Neural cell (in vitro differentiated cells): ENCODE measurements around the gene LY9.

Experiments used
- CTCF ChIP-seq: fragments of 450-650 bp; IDR thresholded peaks from 2 replicates; pipeline ENCODE4 v1.5.1; 2014; ENCODE audit warnings: antibody characterized with exemption, mild to moderate bottlenecking, moderate library complexity; ENCODE audit not compliant: poor library complexity, severe bottlenecking
- EP300 ChIP-seq: fragments of 450-650 bp; conservative IDR thresholded peaks from 2 replicates; pipeline ENCODE4 v1.6.1; 2014; ENCODE audit warnings: antibody characterized with exemption, mild to moderate bottlenecking, moderate library complexity; ENCODE audit not compliant: poor library complexity, severe bottlenecking
- EZH2 ChIP-seq: fragments of 200-600, 300-800 bp; shearing (Covaris generic), sonication (generic); IDR thresholded peaks from 2 replicates; pipeline ENCODE4 v1.6.1; 2014; ENCODE audit warnings: antibody characterized with exemption, low read length, borderline replicate concordance, mild to moderate bottlenecking; ENCODE audit not compliant: insufficient read depth, poor library complexity, severe bottlenecking
- POLR2AphosphoS5 ChIP-seq: IDR thresholded peaks from 2 replicates; pipeline ENCODE4 v1.6.1; 2012
- RAD21 ChIP-seq: fragments of 450-650 bp; conservative IDR thresholded peaks from 2 replicates; pipeline ENCODE4 v1.6.1; 2014; ENCODE audit warnings: antibody characterized with exemption, mild to moderate bottlenecking, moderate library complexity
- REST ChIP-seq: IDR thresholded peaks from 2 replicates; pipeline ENCODE4 v1.6.1; 2012; ENCODE audit warnings: borderline replicate concordance
- SMC3 ChIP-seq: fragments of 450-650 bp; conservative IDR thresholded peaks from 2 replicates; pipeline ENCODE4 v1.6.1; 2014; ENCODE audit warnings: antibody characterized with exemption, mild to moderate bottlenecking, moderate library complexity; ENCODE audit not compliant: poor library complexity
- TAF1 ChIP-seq: IDR thresholded peaks from 2 replicates; pipeline ENCODE4 v1.6.1; 2012; ENCODE audit warnings: low read depth

GRCh38 chr1:160781914-160782689, 13.9 kb upstream of the LY9 start:
- no peak for TF ChIP-seq CTCF
- no peak for TF ChIP-seq POLR2AphosphoS5
- no peak for TF ChIP-seq SMC3
- TF ChIP-seq TAF1 = no peak
- TF ChIP-seq EZH2 = no peak
- TF ChIP-seq RAD21 = no peak
- no peak for TF ChIP-seq REST
- no peak for TF ChIP-seq EP300
